Lower lobe of right lung (tissue), 2 donors: ENCODE results near the gene LTBP1. TPM values are rescaled to one million over a fixed set of nuclear protein-coding genes. Genes with fewer than 3 reads are reported as not detected.
A peak's percentile ranks its signal among the peaks of the same experiment; 100 is the strongest.

ENCODE experiments used
- ATAC-seq, 2 donors: fragments of 200-7000 bp; cut with Tn5 transposase; one replicate each; pipeline ENCODE4 v1.9.1; 2020 to 2022; ENCODE audit warnings: mild to moderate bottlenecking in 2 of 2, moderate library complexity in 2 of 2
- DNase-seq: peaks from one replicate; pipeline ENCODE4 v3.0.0-alpha.2; 2020
- H3K27ac ChIP-seq: fragments of 200-600 bp; one replicate; pipeline ENCODE4 v1.8.0; 2022
- H3K27me3 ChIP-seq: fragments of 200-600 bp; one replicate; pipeline ENCODE4 v1.8.0; 2022; ENCODE audit warnings: low read depth
- H3K36me3 ChIP-seq: fragments of 200-600 bp; one replicate; pipeline ENCODE4 v1.8.0; 2022; ENCODE audit warnings: mild to moderate bottlenecking
- H3K4me1 ChIP-seq: fragments of 200-600 bp; one replicate; pipeline ENCODE4 v1.8.0; 2022
- H3K4me3 ChIP-seq: fragments of 200-600 bp; one replicate; pipeline ENCODE4 v1.8.0; 2022; ENCODE audit warnings: mild to moderate bottlenecking
- H3K9me3 ChIP-seq: fragments of 200-600 bp; one replicate; pipeline ENCODE4 v1.8.0; 2022
- intact Hi-C: fragments of 100-400 bp; cut with DNase I; formaldehyde crosslinking; loops from one replicate; pipeline ENCODE4 v1.11.0; 2022
- total RNA-seq: library from RNA; stranded (reverse); fragmentation: NEBNext Ultra II Directional; extraction: Animal tissue kit (Norgen Biotek cat#: 25700); gene quantifications from one replicate; pipeline ENCODE4 v1.2.1, GENCODE V29; 2021
- TF ChIP-seq, protein P1 (sequence below): fragments of 200-600 bp; IDR thresholded peaks from one replicate; pipeline ENCODE4 v1.8.0; 2022; ENCODE audit warnings: antibody characterized with exemption, mild to moderate bottlenecking
- donor health status: DM: no; HTN: yes; CAD: no; lungs with severe emphysema.

LTBP1 gene
- total RNA-seq, 1 donor from 2014 or later = 34.7 TPM

DNA sequence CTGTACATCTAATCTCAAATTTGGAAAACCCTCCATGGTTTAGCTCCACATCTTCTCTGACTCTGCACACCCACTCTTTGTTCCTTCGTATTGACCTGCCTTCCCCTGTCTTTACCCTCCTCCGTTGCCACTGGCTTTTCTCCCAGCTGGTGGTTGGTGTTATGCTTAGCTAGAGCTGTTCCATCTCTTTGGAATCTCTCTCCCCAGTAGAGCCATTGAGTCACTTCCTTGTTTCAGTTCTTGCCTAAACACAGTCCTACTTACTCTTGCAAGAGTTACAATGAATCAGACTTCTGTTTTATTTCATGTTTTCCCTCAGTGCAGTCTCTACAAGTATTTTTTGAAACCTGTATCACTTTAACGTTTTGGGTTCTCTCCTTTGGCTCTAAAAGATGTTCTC, 263.9 kb downstream of the LTBP1 start:
- peaks cover 5% of the 10 kb centered on the region for H3K4me1 ChIP-seq
- TF ChIP-seq, protein P1, sequence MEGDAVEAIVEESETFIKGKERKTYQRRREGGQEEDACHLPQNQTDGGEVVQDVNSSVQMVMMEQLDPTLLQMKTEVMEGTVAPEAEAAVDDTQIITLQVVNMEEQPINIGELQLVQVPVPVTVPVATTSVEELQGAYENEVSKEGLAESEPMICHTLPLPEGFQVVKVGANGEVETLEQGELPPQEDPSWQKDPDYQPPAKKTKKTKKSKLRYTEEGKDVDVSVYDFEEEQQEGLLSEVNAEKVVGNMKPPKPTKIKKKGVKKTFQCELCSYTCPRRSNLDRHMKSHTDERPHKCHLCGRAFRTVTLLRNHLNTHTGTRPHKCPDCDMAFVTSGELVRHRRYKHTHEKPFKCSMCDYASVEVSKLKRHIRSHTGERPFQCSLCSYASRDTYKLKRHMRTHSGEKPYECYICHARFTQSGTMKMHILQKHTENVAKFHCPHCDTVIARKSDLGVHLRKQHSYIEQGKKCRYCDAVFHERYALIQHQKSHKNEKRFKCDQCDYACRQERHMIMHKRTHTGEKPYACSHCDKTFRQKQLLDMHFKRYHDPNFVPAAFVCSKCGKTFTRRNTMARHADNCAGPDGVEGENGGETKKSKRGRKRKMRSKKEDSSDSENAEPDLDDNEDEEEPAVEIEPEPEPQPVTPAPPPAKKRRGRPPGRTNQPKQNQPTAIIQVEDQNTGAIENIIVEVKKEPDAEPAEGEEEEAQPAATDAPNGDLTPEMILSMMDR = no peak
- H3K27me3 ChIP-seq = no peaks in the 10 kb centered on the region
- no peak overlapping the region for H3K27ac ChIP-seq
- H3K9me3 ChIP-seq = no peaks in the 10 kb centered on the region
- intact Hi-C loops = no loop called here
- DNase-seq (no peak), ATAC-seq (peak in 1 of 2 donors; percentile 34)
- H3K4me3 ChIP-seq = no peak overlapping the region
- H3K36me3 ChIP-seq = no peaks in the 10 kb centered on the region

- intact Hi-C loops = no loop called here
- Histone ChIP-seq H3K4me3 (no peak overlapping the region), H3K9me3 (no peaks in the 10 kb centered on the region), H3K4me1 (peaks cover 9% of the 10 kb centered on the region), H3K27me3 (no peaks in the 10 kb centered on the region), H3K27ac (no peak overlapping the region), H3K36me3 (no peaks in the 10 kb centered on the region)
- TF ChIP-seq, protein P1 = no peak
- DNase-seq (no peak), ATAC-seq (peak in 1 of 2 donors; percentile 26)
Observed at GRCh38 chr2:33212151-33212550, 265.4 kb downstream of the LTBP1 start.

DNA sequence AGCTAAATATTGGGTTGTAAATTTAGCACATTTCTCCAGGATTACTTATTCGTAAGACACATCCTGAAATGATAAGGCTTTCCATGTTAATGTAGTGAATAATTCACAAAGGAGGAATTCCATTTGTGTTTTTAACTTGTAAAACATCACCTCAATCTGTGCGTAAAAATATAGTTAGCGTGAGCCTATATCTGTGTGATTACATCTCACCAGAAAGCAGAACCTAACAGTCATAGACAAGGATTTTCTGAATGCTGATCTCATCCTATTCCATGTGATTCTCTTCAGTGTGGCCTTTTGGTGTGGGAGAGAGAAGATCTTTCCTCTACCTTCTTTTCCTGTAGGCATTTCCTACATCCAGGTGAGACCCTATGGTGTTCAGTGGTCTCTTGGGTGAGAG, 266.5 kb downstream of the LTBP1 start:
- Histone ChIP-seq H3K4me3 (no peak overlapping the region), H3K27me3 (no peaks in the 10 kb centered on the region), H3K9me3 (no peaks in the 10 kb centered on the region), H3K4me1 (peaks cover 10% of the 10 kb centered on the region), H3K27ac (no peak overlapping the region), H3K36me3 (no peaks in the 10 kb centered on the region)
- no peak for ATAC-seq
- DNase-seq = no peak
- intact Hi-C loops = no loop called here
- TF ChIP-seq, protein P1 = no peak

DNA sequence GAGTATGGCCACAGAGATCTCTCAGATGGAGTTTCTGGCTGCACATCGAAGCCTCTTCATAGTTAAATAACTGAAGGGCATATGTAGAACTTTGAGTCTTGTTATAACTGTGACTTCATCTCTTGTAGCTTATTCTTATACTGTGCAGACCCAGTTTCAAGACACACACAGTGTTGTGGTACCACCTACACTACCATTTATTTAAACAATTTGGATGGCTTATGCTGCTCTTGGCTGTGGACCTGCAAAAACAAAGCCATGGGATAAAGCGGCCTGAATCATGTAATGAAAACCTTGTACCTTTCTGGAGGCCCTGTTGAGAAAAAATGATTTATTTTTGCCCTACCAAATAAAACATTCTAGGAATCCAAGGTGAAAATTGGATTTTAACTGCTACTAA, 266.9 kb downstream of the LTBP1 start:
- DNase-seq (no peak), ATAC-seq (no peak)
- Histone ChIP-seq H3K4me3 (no peak overlapping the region), H3K27ac (no peak overlapping the region), H3K27me3 (no peaks in the 10 kb centered on the region), H3K4me1 (peaks cover 10% of the 10 kb centered on the region), H3K9me3 (no peaks in the 10 kb centered on the region), H3K36me3 (no peaks in the 10 kb centered on the region)
- TF ChIP-seq, protein P1 = no peak
- intact Hi-C loops = no loop called here

- ATAC-seq (peak; percentile 41 to 83), DNase-seq (no peak)
- Histone ChIP-seq H3K9me3 (no peaks in the 10 kb centered on the region), H3K27me3 (no peaks in the 10 kb centered on the region), H3K4me1 (peaks cover 10% of the 10 kb centered on the region), H3K27ac (no peak overlapping the region), H3K4me3 (no peak overlapping the region), H3K36me3 (no peaks in the 10 kb centered on the region)
- TF ChIP-seq, protein P1 = no peak
- intact Hi-C loops = no loop called here
Observed at GRCh38 chr2:33214436-33214835, 267.7 kb downstream of the LTBP1 start.

GRCh38 chr2:33214857-33215256, 268.1 kb downstream of the LTBP1 start:
- no peak overlapping the region for H3K27ac ChIP-seq
- H3K36me3 ChIP-seq = no peaks in the 10 kb centered on the region
- H3K27me3 ChIP-seq = no peaks in the 10 kb centered on the region
- TF ChIP-seq, protein P1 = no peak
- H3K9me3 ChIP-seq = no peaks in the 10 kb centered on the region
- no peak for ATAC-seq
- intact Hi-C loops = no loop called here
- no peak for DNase-seq
- no peak overlapping the region for H3K4me3 ChIP-seq
- peaks cover 10% of the 10 kb centered on the region for H3K4me1 ChIP-seq
